OCI-LY7 (cell line): ENCODE results near the gene VPS50. TPM values are rescaled to one million over a fixed set of nuclear protein-coding genes. Genes with fewer than 3 reads are reported as not detected.

ENCODE experiments used
- total RNA-seq, 2 experiments: library from RNA; depleted of rRNA in 1 of 2; stranded (reverse); fragments of >200 nt in 1 of 2; shearing (Covaris generic) in 1 of 2; gene quantifications; 2 replicates each; pipeline ENCODE4 v1.2.3, GENCODE V29; 2014 to 2022

VPS50 gene
- total RNA-seq, 2 experiments from 2014 or later, result 17.9 to 20.0 TPM

Other genes starting within 250 kb of the VPS50 start
- 6.1 and 6.3 TPM in 2 replicates for gene SAMD9, start 114.4 kb upstream of the VPS50 start, total RNA-seq (2014; rRNA removed; shearing (Covaris generic))
- 7.6 and 8.7 TPM in 2 replicates for gene SAMD9, start 114.4 kb upstream of the VPS50 start, total RNA-seq (2022)
- 6.6 and 10.8 TPM in 2 replicates for gene SAMD9L, start 84.0 kb upstream of the VPS50 start, total RNA-seq (2014; rRNA removed; shearing (Covaris generic))
- gene SAMD9L, start 84.0 kb upstream of the VPS50 start, total RNA-seq (2022), result 4.6 and 5.4 TPM in 2 replicates
- gene HEPACAM2, start 5.9 kb upstream of the VPS50 start, total RNA-seq (2014; rRNA removed; shearing (Covaris generic)), result not detected in 2 replicates
- not detected in 2 replicates for gene HEPACAM2, start 5.9 kb upstream of the VPS50 start, total RNA-seq (2022)